OCI-LY7 (cell line): Measurements from ENCODE around the gene APLP2. TPM values are rescaled to one million over a fixed set of nuclear protein-coding genes. Genes with fewer than 3 reads are reported as not detected.

Source experiments
- BruUV-seq: library from RNA; stranded (reverse); fragments of 400-500 nt; replicated peaks from 2 replicates; lab custom pipeline; 2021; lab: Mats Ljungman, UMichigan
- CTCF ChIA-PET: fragments of 300-600 bp; sonication (Branson Sonifier 250); formaldehyde crosslinking; loops from one replicate; lab custom pipeline; 2022; ENCODE audit warnings: antibody characterized with exemption; ENCODE audit not compliant: unreplicated experiment; lab: Charles Lee
- POLR2A ChIA-PET: fragments of 300-600 bp; sonication (Branson Sonifier 250); formaldehyde crosslinking; loops from one replicate; lab custom pipeline; 2022; ENCODE audit warnings: antibody characterized with exemption; lab: Charles Lee
- DNase-seq: peaks from one replicate; pipeline ENCODE4 v3.0.0-alpha.2; 2015; ENCODE audit warnings: low spot score
- H2AFZ ChIP-seq: fragments of 200-600 bp; sonication (generic), shearing (Covaris generic); 2 replicates; pipeline ENCODE4 v1.6.1; 2014; ENCODE audit warnings: mild to moderate bottlenecking, antibody characterized with exemption, low read length, moderate library complexity
- H3K27ac ChIP-seq: fragments of 200-600 bp; sonication (generic); 2 replicates; pipeline ENCODE4 v1.5.1; 2014; ENCODE audit warnings: mixed run types, low read depth, mild to moderate bottlenecking, moderate library complexity, low read length, inconsistent platforms; ENCODE audit not compliant: poor library complexity, severe bottlenecking
- H3K36me3 ChIP-seq: fragments of 200-600 bp; sonication (generic); 2 replicates; pipeline ENCODE4 v1.6.1; 2014; ENCODE audit warnings: mild to moderate bottlenecking, antibody characterized with exemption, low read length, moderate library complexity, mixed read lengths; ENCODE audit not compliant: insufficient read depth
- H3K4me1 ChIP-seq: fragments of 200-600 bp; sonication (generic); 2 replicates; pipeline ENCODE4 v1.5.1; 2014; ENCODE audit warnings: mild to moderate bottlenecking, low read length; ENCODE audit not compliant: insufficient read depth, poor library complexity, severe bottlenecking
- H3K4me2 ChIP-seq: fragments of 200-600 bp; sonication (generic); 2 replicates; pipeline ENCODE4 v1.6.1; 2014; ENCODE audit warnings: mild to moderate bottlenecking, low read length
- H3K4me3 ChIP-seq: fragments of 200-600 bp; sonication (generic); 2 replicates; pipeline ENCODE4 v1.5.1; 2014; ENCODE audit warnings: mild to moderate bottlenecking, low read depth, low read length; ENCODE audit not compliant: poor library complexity, severe bottlenecking
- H3K79me2 ChIP-seq: fragments of 200-600 bp; sonication (generic); 2 replicates; pipeline ENCODE4 v1.6.1; 2016; ENCODE audit warnings: low read depth, mild to moderate bottlenecking, low read length, moderate library complexity, mixed read lengths; ENCODE audit not compliant: insufficient read depth
- H3K9me2 ChIP-seq: fragments of 200-600 bp; sonication (generic); 2 replicates; pipeline ENCODE4 v1.6.1; 2016; ENCODE audit warnings: mild to moderate bottlenecking, low read length, mixed read lengths; ENCODE audit not compliant: insufficient read depth
- H3K9me3 ChIP-seq: fragments of 200-600 bp; sonication (generic); 2 replicates; pipeline ENCODE4 v1.6.1; 2014; ENCODE audit warnings: mild to moderate bottlenecking, mixed run types, low read length, mixed read lengths
- H4K20me1 ChIP-seq: fragments of 200-600 bp; sonication (generic); 2 replicates; pipeline ENCODE4 v1.6.1; 2014; ENCODE audit warnings: mild to moderate bottlenecking, antibody characterized with exemption, low read length, moderate library complexity, mixed read lengths; ENCODE audit not compliant: insufficient read depth
- EZH2phosphoT487 ChIP-seq: fragments of 200-600 bp; sonication (generic); IDR thresholded peaks from 2 replicates; pipeline ENCODE4 v1.6.1; 2018; ENCODE audit warnings: low read depth, borderline replicate concordance, mild to moderate bottlenecking, mixed run types, antibody characterized with exemption, low read length, moderate library complexity, mixed read lengths
- intact Hi-C: fragments of 100-400 bp; cut with micrococcal nuclease; formaldehyde crosslinking; loops from one replicate; pipeline ENCODE4 v1.10.0; 2022; ENCODE audit not compliant: unreplicated experiment
- total RNA-seq, 2 experiments: library from RNA; depleted of rRNA in 1 of 2; stranded (reverse); fragments of >200 nt in 1 of 2; shearing (Covaris generic) in 1 of 2; gene quantifications; 2 replicates each; pipeline ENCODE4 v1.2.3, GENCODE V29; 2014 to 2022
- TF ChIP-seq, protein P1 (sequence below): fragments of 200-600 bp; sonication (generic); conservative IDR thresholded peaks from 2 replicates; pipeline ENCODE4 v1.5.1; 2014; ENCODE audit warnings: mild to moderate bottlenecking, antibody characterized with exemption, low read length, moderate library complexity, mixed read lengths

Gene APLP2
- total RNA-seq, 2 experiments from 2014 or later, result 147 to 284 TPM

GRCh38 chr11:130037058-130037457 lies 32.6 kb upstream of the APLP2 start:
- no peak overlapping the region for H2AFZ ChIP-seq
- DNase-seq, result no peak
- H3K27ac ChIP-seq, result no peak overlapping the region
- no TSS peak for BruUV-seq
- CTCF ChIA-PET, result no interaction called here
- no peaks in the 10 kb centered on the region for H3K36me3 ChIP-seq
- no peaks in the 10 kb centered on the region for H3K9me3 ChIP-seq
- intact Hi-C loops, result no loop called here
- no peaks in the 10 kb centered on the region for H3K9me2 ChIP-seq
- H4K20me1 ChIP-seq, result no peaks in the 10 kb centered on the region
- H3K4me2 ChIP-seq, result no peak overlapping the region
- H3K4me1 ChIP-seq, result peaks cover 14% of the 10 kb centered on the region
- no peak overlapping the region for H3K4me3 ChIP-seq
- POLR2A ChIA-PET, result interaction anchor here (0.7 to 1.2 kb wide), 4 partner anchors 12 to 129 kb away, joined by 3 to 4 read pairs (median 4); no protein-coding TSS in a partner anchor
- H3K79me2 ChIP-seq, result no peaks in the 10 kb centered on the region
- TF ChIP-seq, protein P1, sequence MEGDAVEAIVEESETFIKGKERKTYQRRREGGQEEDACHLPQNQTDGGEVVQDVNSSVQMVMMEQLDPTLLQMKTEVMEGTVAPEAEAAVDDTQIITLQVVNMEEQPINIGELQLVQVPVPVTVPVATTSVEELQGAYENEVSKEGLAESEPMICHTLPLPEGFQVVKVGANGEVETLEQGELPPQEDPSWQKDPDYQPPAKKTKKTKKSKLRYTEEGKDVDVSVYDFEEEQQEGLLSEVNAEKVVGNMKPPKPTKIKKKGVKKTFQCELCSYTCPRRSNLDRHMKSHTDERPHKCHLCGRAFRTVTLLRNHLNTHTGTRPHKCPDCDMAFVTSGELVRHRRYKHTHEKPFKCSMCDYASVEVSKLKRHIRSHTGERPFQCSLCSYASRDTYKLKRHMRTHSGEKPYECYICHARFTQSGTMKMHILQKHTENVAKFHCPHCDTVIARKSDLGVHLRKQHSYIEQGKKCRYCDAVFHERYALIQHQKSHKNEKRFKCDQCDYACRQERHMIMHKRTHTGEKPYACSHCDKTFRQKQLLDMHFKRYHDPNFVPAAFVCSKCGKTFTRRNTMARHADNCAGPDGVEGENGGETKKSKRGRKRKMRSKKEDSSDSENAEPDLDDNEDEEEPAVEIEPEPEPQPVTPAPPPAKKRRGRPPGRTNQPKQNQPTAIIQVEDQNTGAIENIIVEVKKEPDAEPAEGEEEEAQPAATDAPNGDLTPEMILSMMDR, result no peak
- TF ChIP-seq EZH2phosphoT487, result no peak

GRCh38 chr11:130037881-130038585 lies 31.7 kb upstream of the APLP2 start:
- H3K36me3 ChIP-seq, result no peaks in the 10 kb centered on the region
- peaks cover 15% of the 10 kb centered on the region for H3K4me1 ChIP-seq
- no peak overlapping the region for H3K27ac ChIP-seq
- H3K79me2 ChIP-seq, result no peaks in the 10 kb centered on the region
- no peak overlapping the region for H3K4me3 ChIP-seq
- H3K4me2 ChIP-seq, result 0 out of 2 replicates have a peak overlapping the region, but pooled peaks have one; percentile 4
- DNase-seq, result peak; percentile 34
- H3K9me3 ChIP-seq, result no peaks in the 10 kb centered on the region
- CTCF ChIA-PET, result no interaction called here
- no peak overlapping the region for H2AFZ ChIP-seq
- POLR2A ChIA-PET, result interaction anchor here (1.2 kb wide), 1 partner anchor 81 kb away, joined by 3 read pairs; no protein-coding TSS in a partner anchor
- H4K20me1 ChIP-seq, result no peaks in the 10 kb centered on the region
- no TSS peak for BruUV-seq
- H3K9me2 ChIP-seq, result no peaks in the 10 kb centered on the region
- no peak for TF ChIP-seq EZH2phosphoT487
- TF ChIP-seq, protein P1, result peak; percentile 29; the same call in 1 of the 2 replicates
- intact Hi-C loops, result no loop called here
